NT2/D1 (cell line): ENCODE results near the gene SLC6A19.

ENCODE experiments used
- SUZ12 ChIP-seq: IDR thresholded peaks from 2 replicates; pipeline ENCODE4 v1.6.1; 2011; ENCODE audit not compliant: insufficient read length, insufficient read depth; ENCODE audit errors: extremely low read depth
- YY1 ChIP-seq: IDR thresholded peaks from 2 replicates; pipeline ENCODE4 v1.6.1; 2011; ENCODE audit not compliant: insufficient read length, insufficient read depth
- ZNF274 ChIP-seq: IDR thresholded peaks from 2 replicates; pipeline ENCODE4 v1.6.1; 2011; ENCODE audit warnings: mild to moderate bottlenecking, low read depth, low read length

DNA sequence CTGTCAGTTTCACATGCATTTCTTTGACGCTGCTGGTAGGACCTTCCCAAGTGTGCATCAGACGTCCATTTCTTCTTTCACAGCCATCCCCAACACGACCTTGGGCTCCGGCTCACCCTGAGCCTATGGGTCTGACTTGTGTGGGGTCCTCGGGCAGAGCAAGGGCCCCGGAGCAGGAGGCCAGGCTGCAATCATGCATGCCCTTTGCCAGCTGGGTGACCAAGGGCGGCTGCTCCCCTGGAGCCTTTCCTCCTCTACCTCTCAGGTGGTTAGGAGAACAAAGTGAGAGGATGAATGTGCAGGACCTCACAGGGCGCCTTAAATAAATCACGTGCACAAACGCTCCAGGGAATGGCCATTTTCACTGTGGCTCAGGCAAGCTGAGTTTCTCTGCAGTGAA is 60.2 kb downstream of the SLC6A19 start:
- TF ChIP-seq ZNF274: no peak
- no peak for TF ChIP-seq SUZ12
- TF ChIP-seq YY1: no peak
